ENCODE measurements around the gene CPS1. TPM values are rescaled to one million over a fixed set of nuclear protein-coding genes. Genes with fewer than 3 reads are reported as not detected.

The CPS1 gene
- total RNA-seq = 7.9 and 8.8 TPM in 2 replicates
- long read RNA-seq, partial matches to known transcripts = 3 of 3 reads
- long read RNA-seq, other reads (novel, unspliced or antisense) = 0 of 3 reads

GRCh38 chr2:210556329-210556980 lies at the start of gene CPS1:
CPS1 (plus strand) TSS chr2:210556599; CDS start chr2:210556734, 135 bp downstream.
- Mint-ChIP-seq H3K27ac (ENCODE audit: unreplicated experiment) (peak within 1 kb of the TSS; percentile 89), H3K36me3 (ENCODE audit: low read depth) (no peaks in the 10 kb centered on the region)
- no peak for DNase-seq (ENCODE audit: low read depth, low spot score)

GRCh38 chr2:210515911-210516310 lies 40.5 kb upstream of the CPS1 start:
- H3K9me3 Mint-ChIP-seq = peaks cover 20% of the 10 kb centered on the region
- H3K4me3 Mint-ChIP-seq = no peak overlapping the region

More at GRCh38 chr2:210556329-210556980, at the start of gene CPS1:
- Mint-ChIP-seq H3K27me3 (ENCODE audit: low read depth) (no peaks in the 10 kb centered on the region), H3K4me3 (no peak within 1 kb of the TSS), H3K4me1 (peaks cover 22% of the 10 kb centered on the region), H3K9me3 (no peaks in the 10 kb centered on the region)
- no peak for TF ChIP-seq CTCF (conservative IDR thresholded peaks at IDR 0.05)

GRCh38 chr2:210517264-210517663 lies 39.1 kb upstream of the CPS1 start:
- Mint-ChIP-seq H3K4me1 (no peaks in the 10 kb centered on the region), H3K36me3 (ENCODE audit: low read depth) (peaks cover 2% of the 10 kb centered on the region), H3K4me3 (no peak overlapping the region), H3K27ac (ENCODE audit: unreplicated experiment) (no peak overlapping the region), H3K9me3 (peaks cover 20% of the 10 kb centered on the region), H3K27me3 (ENCODE audit: low read depth) (no peaks in the 10 kb centered on the region)
- no peak for TF ChIP-seq CTCF (conservative IDR thresholded peaks at IDR 0.05)
- DNase-seq (ENCODE audit: low read depth, low spot score) = no peak

More at GRCh38 chr2:210515911-210516310, 40.5 kb upstream of the CPS1 start:
- H3K27ac Mint-ChIP-seq (ENCODE audit: unreplicated experiment) = no peak overlapping the region
- no peaks in the 10 kb centered on the region for H3K4me1 Mint-ChIP-seq
- TF ChIP-seq CTCF (conservative IDR thresholded peaks at IDR 0.05) = no peak
- peaks cover 2% of the 10 kb centered on the region for H3K36me3 Mint-ChIP-seq (ENCODE audit: low read depth)
- no peaks in the 10 kb centered on the region for H3K27me3 Mint-ChIP-seq (ENCODE audit: low read depth)
- DNase-seq (ENCODE audit: low read depth, low spot score) = no peak

GRCh38 chr2:210519594-210519993 lies 36.8 kb upstream of the CPS1 start:
- Mint-ChIP-seq H3K4me1 (no peaks in the 10 kb centered on the region), H3K9me3 (peaks cover 11% of the 10 kb centered on the region), H3K36me3 (ENCODE audit: low read depth) (peaks cover 2% of the 10 kb centered on the region), H3K27me3 (ENCODE audit: low read depth) (no peaks in the 10 kb centered on the region), H3K4me3 (no peak overlapping the region), H3K27ac (ENCODE audit: unreplicated experiment) (no peak overlapping the region)
- DNase-seq (ENCODE audit: low read depth, low spot score) = no peak
- no peak for TF ChIP-seq CTCF (conservative IDR thresholded peaks at IDR 0.05)

GRCh38 chr2:210522399-210522798 lies 34.0 kb upstream of the CPS1 start:
- DNase-seq (ENCODE audit: low read depth, low spot score) = no peak
- Mint-ChIP-seq H3K36me3 (ENCODE audit: low read depth) (no peaks in the 10 kb centered on the region), H3K4me1 (no peaks in the 10 kb centered on the region), H3K4me3 (no peak overlapping the region), H3K27ac (ENCODE audit: unreplicated experiment) (no peak overlapping the region), H3K9me3 (no peaks in the 10 kb centered on the region), H3K27me3 (ENCODE audit: low read depth) (no peaks in the 10 kb centered on the region)
- no peak for TF ChIP-seq CTCF (conservative IDR thresholded peaks at IDR 0.05)

All from neural crest cell (in vitro differentiated cells).